Activated effector memory CD4-positive, alpha-beta T cell treated with anti-CD3 and anti-CD28 coated beads, Interleukin-2, amount 50 U/mL, for 16 hours (primary cell): ENCODE data around the gene FIGNL1.
A peak's percentile ranks its signal among the peaks of the same experiment; 100 is the strongest.

Experiments
- DNase-seq: peaks from one replicate; pipeline ENCODE4 v3.0.0-alpha.2; 2020

FIGNL1 gene, protein sequence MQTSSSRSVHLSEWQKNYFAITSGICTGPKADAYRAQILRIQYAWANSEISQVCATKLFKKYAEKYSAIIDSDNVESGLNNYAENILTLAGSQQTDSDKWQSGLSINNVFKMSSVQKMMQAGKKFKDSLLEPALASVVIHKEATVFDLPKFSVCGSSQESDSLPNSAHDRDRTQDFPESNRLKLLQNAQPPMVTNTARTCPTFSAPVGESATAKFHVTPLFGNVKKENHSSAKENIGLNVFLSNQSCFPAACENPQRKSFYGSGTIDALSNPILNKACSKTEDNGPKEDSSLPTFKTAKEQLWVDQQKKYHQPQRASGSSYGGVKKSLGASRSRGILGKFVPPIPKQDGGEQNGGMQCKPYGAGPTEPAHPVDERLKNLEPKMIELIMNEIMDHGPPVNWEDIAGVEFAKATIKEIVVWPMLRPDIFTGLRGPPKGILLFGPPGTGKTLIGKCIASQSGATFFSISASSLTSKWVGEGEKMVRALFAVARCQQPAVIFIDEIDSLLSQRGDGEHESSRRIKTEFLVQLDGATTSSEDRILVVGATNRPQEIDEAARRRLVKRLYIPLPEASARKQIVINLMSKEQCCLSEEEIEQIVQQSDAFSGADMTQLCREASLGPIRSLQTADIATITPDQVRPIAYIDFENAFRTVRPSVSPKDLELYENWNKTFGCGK

GRCh38 chr7:50449881-50450589 lies at the start of gene FIGNL1:
FIGNL1 (minus strand) TSS chr7:50450350; CDS start chr7:50447287, 3,063 bp downstream.
- peak; percentile 93 for DNase-seq

GRCh38 chr7:50499092-50499491 lies 48.9 kb upstream of the FIGNL1 start:
- no peak for DNase-seq

- DNase-seq: no peak
These were observed 47.8 kb upstream of the FIGNL1 start for GRCh38 chr7:50497968-50498367.

DNA sequence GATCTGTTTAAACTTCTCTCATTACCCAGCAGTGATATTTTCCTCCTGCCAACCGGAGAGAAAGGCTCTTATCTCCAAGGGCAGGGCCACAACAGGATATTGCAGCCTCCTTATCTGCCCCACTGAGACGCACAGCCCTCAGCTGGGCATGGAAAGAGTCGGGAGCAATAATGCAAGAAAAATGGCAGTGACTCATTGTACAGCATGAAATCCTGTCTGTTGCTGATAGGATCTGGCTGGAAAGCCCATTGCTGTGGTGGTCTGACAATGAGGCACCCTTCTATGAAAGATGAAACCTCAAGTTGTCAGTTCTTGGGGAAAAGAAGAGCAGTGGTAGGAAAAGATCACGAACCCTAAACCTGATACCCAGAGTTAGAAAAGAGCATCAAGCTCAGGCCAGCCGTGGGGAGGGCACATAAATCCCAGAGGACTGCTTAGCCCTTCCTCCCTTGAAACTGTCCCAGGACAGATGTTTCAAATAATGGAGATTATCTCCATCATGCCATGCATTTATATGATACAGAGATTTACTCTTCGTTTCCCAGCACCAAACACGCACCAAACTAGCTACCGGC lies 47.0 kb upstream of the FIGNL1 start:
- DNase-seq: no peak

GRCh38 chr7:50496569-50496968 lies 46.4 kb upstream of the FIGNL1 start:
- DNase-seq: no peak

DNA sequence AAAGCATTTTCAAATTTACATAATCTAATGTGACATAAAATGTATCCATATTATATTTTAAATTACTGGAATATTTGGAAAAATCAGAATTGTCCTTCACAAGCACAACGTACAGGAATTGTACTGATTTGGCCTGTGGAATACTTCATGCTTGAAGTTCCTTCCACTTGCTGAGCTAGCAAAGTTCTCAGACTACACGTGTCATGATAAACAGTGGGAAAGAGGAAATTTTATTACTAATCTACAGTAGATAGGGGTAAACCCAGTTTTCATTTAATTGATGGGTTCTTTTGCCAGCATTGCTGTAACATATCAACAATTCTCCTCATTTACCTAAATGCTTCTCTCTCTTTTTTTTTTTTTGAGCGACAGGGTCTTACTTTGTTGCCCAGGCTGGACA lies 45.6 kb upstream of the FIGNL1 start:
- no peak for DNase-seq

DNA sequence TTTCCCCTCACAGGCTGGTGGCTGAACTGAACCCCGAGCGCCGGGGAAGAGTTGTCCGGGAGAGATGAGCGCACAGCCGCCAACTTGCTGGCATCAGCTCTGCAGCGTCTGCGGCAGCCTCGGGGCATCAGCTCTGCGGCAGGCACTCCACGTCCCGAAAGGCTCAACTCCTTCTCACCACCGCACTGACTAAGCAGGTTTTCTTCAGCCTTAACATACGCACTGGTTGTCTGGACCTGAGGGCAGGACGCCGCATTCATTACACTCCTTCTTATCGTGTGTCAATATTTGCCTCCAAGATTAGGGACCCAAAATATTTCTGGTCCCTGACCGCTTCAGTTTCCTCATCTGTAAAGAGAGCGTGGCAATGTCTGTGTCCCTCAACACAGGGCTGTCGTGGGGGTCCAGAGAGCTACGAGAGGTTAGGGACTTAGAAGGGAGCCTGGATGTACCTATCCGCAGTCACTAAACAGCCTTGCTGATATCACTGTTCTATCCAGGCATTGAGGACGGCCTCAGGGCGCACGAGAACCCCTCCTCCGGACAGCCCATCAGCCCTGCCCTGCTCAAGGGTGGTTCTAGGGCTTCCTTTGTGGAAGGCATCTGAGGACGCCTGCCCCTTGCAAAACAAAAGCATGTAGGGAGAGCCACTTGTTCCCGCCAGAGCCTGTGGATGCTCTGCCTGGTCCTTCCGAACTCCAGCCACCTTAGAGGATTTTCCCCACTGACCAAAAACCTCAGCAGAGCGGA lies 42.8 kb upstream of the FIGNL1 start:
- no peak for DNase-seq

DNA sequence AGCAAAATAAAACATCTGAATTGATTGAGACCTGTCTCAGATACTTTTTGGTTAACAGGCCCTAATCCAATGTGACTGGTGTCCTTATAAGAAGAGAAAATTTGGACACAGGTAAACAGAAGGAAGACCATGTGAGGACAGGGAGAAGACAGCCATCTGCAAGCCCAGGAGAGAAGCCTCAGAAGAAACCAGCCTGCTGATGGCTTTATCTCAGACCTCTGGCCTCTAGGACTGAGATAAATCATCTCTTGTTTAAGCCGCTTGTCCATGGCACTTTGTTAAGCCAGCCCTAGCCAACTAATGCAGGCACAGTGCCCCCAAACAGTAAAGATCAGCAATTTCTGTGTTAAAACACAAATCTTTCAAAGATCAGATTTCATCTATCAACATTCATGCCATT lies 41.8 kb upstream of the FIGNL1 start:
- DNase-seq: no peak

- no peak for DNase-seq
These were observed 41.1 kb upstream of the FIGNL1 start for GRCh38 chr7:50491209-50491608.

- DNase-seq: no peak
These were observed 38.2 kb upstream of the FIGNL1 start for GRCh38 chr7:50488379-50488778.

DNA sequence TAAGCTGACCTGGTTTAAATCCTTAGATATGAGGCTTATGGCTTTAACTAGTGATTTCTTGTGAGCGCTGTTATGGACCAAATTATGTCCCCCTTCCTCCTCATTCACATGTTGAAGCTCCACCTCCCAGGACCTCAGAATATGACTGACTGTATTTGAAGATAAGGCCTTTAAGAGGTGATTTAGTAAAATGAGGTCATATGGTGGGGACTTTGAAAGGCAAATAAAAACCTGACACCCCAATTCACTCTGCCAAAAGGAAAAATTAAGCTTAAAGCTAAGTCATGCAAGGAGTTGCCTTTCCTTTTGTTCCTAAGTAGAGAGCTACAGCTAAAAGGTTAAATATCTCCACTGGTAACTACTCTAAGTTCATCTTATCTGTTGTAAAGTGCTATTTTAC lies 36.4 kb upstream of the FIGNL1 start:
- no peak for DNase-seq

GRCh38 chr7:50481867-50482266 lies 31.7 kb upstream of the FIGNL1 start:
- DNase-seq: no peak

DNA sequence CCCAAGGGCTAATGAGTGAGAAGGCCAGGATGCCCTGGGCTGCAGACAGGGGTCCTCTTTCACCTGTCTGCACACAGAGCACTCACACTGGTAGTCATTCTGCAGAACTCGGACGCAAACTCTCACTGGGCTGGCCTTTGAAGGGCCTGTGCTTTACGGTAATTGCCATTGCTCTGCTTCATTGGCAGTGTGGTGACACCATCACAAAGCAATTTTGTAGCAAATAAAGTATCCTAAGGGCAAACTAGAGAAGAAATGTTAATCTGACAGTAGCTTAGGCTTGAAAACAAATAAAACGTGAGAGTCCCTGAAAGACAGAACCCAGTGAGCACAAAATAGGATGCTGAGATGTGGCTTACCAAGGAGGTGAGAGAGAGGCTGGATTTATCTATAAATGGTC lies 30.6 kb upstream of the FIGNL1 start:
- DNase-seq: no peak

- no peak for DNase-seq
These were observed 29.8 kb upstream of the FIGNL1 start for GRCh38 chr7:50479743-50480517.

GRCh38 chr7:50477640-50478039 lies 27.5 kb upstream of the FIGNL1 start:
- DNase-seq: no peak

DNA sequence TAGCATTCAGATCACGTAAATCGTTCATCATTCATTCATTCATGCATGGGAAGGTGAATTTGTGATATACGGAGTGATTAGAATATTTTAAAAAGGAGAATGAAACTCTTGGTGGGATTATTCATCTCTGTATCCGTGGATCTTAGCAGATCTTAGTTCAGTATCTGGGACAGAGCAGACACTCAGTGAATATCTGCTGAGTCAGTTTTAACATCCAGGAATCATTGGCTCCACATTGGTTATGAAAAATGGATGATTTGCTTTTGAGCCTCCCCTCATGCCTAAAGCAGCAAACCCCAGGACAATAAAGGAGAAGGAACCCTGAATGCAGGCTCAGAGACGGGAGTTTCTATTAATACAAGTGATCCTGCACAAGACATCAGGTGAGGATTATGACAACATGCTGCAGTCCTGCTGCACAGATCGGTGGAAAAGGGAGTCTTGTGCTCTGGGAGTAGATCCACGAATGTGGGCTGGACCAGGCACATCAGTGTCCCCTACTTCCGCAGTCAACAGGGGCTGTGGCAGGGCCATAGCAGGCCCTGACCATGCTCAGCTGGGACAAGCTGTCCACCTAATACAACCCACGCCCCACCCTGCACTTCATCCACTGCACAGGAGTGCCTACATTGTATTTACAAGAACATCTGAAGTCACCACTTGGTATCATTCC lies 26.9 kb upstream of the FIGNL1 start:
- DNase-seq: no peak

GRCh38 chr7:50475340-50475739 lies 25.2 kb upstream of the FIGNL1 start:
- DNase-seq: no peak

DNA sequence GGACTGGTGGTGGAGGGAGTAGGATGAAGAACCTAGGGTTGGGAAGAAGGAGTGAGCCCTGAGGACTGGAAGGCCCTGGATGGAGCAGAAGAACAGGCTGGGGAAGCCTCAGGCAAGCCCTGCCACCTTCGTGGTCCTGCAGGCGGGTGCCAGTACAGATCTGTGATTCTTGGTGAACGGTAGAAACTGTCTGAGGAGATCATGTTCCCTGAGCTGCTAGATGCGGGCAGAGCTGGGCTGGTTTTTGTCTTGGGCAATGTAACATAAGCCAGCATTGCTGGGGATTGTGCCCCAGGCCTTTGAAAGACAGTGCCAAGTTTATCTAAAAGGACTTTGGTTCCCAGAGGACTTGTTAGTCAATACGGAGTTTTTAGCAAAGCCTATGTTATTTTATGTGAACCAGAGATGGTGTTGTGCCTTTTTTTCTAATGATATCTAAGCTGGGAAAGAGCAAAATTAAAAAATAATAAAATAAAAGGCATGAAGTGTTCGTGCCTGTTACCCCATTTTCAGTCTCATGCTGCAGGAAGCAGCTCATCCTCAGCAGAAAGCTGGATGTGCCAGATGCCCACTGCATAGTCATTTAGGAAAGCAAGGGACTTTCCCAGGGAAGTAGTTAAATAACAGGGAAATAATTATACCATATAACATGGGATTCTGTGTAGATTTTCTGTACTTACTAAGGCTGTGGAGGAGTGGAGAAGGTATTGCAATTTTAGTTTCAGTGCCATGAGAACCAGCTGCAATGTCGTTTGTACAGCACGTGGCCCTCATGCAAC lies 24.4 kb upstream of the FIGNL1 start:
- no peak for DNase-seq

- DNase-seq: no peak
These were observed 23.4 kb upstream of the FIGNL1 start for GRCh38 chr7:50473531-50473930.

- no peak for DNase-seq
These were observed 22.3 kb upstream of the FIGNL1 start for GRCh38 chr7:50472427-50472826.

DNA sequence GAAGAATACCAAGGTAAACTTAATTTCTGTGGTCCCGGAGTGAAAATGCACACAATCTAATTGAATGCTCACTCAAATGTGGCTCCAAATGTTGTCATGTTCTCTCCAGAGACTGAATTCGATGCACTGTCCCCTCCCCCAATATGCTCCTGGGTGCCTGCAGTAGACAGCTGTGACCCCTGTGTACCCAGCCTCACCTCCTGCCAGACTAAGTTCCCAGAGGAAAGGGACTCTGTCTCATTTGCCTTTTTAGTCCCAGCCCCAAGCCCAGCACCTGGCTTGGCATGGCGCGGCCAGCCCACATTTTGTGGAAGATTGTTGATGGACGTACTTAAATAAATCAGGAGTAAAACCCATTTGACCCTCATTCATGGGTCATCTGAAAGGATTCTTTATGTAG lies 21.8 kb upstream of the FIGNL1 start:
- DNase-seq: no peak
